Measurements from ENCODE around the gene PAXX. TPM values are rescaled to one million over a fixed set of nuclear protein-coding genes. Genes with fewer than 3 reads are reported as not detected.

Gene PAXX
- total RNA-seq, 1 experiment from 2014 or later, result 44.1 TPM

DNA sequence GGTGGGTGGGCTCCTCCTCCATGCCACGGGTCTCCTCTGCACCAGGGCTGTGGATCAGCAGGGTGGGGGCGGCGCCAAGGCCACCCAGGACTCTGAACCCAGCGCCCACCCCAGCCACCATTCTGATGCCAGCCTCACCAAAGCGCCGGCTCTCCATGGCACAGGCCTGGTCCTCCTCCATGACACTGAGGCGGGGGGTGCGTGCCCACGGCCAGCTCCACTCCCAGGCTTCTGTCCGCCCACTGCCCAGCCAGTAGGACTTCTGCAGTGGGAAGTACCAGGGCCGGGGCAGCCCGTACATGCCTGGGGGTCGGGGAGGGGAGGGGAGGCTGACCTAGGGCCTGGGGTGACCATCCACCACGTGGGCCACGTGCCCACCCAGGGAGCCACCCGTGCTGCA, 24.2 kb downstream of the PAXX start (continued):
- TF ChIP-seq, protein P1, sequence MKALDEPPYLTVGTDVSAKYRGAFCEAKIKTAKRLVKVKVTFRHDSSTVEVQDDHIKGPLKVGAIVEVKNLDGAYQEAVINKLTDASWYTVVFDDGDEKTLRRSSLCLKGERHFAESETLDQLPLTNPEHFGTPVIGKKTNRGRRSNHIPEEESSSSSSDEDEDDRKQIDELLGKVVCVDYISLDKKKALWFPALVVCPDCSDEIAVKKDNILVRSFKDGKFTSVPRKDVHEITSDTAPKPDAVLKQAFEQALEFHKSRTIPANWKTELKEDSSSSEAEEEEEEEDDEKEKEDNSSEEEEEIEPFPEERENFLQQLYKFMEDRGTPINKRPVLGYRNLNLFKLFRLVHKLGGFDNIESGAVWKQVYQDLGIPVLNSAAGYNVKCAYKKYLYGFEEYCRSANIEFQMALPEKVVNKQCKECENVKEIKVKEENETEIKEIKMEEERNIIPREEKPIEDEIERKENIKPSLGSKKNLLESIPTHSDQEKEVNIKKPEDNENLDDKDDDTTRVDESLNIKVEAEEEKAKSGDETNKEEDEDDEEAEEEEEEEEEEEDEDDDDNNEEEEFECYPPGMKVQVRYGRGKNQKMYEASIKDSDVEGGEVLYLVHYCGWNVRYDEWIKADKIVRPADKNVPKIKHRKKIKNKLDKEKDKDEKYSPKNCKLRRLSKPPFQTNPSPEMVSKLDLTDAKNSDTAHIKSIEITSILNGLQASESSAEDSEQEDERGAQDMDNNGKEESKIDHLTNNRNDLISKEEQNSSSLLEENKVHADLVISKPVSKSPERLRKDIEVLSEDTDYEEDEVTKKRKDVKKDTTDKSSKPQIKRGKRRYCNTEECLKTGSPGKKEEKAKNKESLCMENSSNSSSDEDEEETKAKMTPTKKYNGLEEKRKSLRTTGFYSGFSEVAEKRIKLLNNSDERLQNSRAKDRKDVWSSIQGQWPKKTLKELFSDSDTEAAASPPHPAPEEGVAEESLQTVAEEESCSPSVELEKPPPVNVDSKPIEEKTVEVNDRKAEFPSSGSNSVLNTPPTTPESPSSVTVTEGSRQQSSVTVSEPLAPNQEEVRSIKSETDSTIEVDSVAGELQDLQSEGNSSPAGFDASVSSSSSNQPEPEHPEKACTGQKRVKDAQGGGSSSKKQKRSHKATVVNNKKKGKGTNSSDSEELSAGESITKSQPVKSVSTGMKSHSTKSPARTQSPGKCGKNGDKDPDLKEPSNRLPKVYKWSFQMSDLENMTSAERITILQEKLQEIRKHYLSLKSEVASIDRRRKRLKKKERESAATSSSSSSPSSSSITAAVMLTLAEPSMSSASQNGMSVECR (CRISPR knock-in tag; IDR thresholded peaks at IDR 0.05; ENCODE audit: borderline replicate concordance), result no peak
- TF ChIP-seq, protein P2, sequence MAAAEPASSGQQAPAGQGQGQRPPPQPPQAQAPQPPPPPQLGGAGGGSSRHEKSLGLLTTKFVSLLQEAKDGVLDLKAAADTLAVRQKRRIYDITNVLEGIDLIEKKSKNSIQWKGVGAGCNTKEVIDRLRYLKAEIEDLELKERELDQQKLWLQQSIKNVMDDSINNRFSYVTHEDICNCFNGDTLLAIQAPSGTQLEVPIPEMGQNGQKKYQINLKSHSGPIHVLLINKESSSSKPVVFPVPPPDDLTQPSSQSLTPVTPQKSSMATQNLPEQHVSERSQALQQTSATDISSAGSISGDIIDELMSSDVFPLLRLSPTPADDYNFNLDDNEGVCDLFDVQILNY (CRISPR knock-in tag; IDR thresholded peaks at IDR 0.05), result no peak
- TF ChIP-seq ELF4 (CRISPR knock-in tag; IDR thresholded peaks at IDR 0.05; ENCODE audit: low read depth), result no peak
- no peak for TF ChIP-seq NR2C2 (CRISPR knock-in tag; IDR thresholded peaks at IDR 0.05)
- TF ChIP-seq ATF1 (CRISPR knock-in tag; IDR thresholded peaks at IDR 0.05), result no peak
- TF ChIP-seq, protein P3, sequence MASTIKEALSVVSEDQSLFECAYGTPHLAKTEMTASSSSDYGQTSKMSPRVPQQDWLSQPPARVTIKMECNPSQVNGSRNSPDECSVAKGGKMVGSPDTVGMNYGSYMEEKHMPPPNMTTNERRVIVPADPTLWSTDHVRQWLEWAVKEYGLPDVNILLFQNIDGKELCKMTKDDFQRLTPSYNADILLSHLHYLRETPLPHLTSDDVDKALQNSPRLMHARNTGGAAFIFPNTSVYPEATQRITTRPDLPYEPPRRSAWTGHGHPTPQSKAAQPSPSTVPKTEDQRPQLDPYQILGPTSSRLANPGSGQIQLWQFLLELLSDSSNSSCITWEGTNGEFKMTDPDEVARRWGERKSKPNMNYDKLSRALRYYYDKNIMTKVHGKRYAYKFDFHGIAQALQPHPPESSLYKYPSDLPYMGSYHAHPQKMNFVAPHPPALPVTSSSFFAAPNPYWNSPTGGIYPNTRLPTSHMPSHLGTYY (CRISPR knock-in tag; IDR thresholded peaks at IDR 0.05), result no peak
- TF ChIP-seq, protein P4, sequence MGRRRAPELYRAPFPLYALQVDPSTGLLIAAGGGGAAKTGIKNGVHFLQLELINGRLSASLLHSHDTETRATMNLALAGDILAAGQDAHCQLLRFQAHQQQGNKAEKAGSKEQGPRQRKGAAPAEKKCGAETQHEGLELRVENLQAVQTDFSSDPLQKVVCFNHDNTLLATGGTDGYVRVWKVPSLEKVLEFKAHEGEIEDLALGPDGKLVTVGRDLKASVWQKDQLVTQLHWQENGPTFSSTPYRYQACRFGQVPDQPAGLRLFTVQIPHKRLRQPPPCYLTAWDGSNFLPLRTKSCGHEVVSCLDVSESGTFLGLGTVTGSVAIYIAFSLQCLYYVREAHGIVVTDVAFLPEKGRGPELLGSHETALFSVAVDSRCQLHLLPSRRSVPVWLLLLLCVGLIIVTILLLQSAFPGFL (CRISPR knock-in tag; IDR thresholded peaks at IDR 0.05; ENCODE audit: borderline replicate concordance), result no peak
- no peak for TF ChIP-seq ETV6 (CRISPR knock-in tag; IDR thresholded peaks at IDR 0.05)

DNA sequence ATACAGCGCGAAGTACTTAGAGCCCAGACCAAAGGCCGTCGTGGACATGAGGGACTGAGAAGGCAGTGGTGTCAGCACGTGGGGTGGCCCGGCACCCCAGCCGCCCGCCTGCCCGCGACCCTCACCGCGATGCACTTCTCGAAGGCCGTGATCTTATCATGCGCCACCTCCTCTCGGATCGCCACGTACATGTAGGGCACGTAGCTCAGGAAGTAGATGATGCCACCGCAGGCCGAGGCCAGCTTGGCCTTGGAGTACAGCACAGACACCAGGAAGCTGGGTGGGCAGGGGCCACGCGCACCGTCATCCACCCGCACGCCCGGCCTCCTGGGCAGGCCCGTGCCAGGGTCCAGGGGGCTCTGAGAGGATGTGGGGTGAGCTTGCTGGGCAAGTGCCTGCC, 24.8 kb downstream of the PAXX start:
- Mint-ChIP-seq H3K27me3 (ENCODE audit: low read depth) (no peaks in the 10 kb centered on the region), H3K27ac (no peak overlapping the region), H3K36me3 (peaks cover 9% of the 10 kb centered on the region), H3K4me3 (no peak overlapping the region), H3K4me1 (no peaks in the 10 kb centered on the region), H3K9me3 (no peaks in the 10 kb centered on the region)
- POLR2A ChIA-PET, result no interaction called here
- DNase-seq (ENCODE audit: low spot score) (no peak), ATAC-seq (no peak)
- CTCF ChIA-PET, result interaction anchor here (1.4 to 2.0 kb wide), 2 partner anchors 12 to 69 kb away, joined by 3 to 12 read pairs; no protein-coding TSS in a partner anchor
- TF ChIP-seq TP53 (CRISPR knock-in tag; IDR thresholded peaks at IDR 0.05) (no peak), SMAD3 (CRISPR knock-in tag; IDR thresholded peaks at IDR 0.05; ENCODE audit: borderline replicate concordance) (no peak), NR2C2 (CRISPR knock-in tag; IDR thresholded peaks at IDR 0.05) (no peak), ESRRA (CRISPR knock-in tag; IDR thresholded peaks at IDR 0.05; ENCODE audit: borderline replicate concordance) (no peak), ZNF138 (CRISPR knock-in tag; conservative IDR thresholded peaks at IDR 0.05) (no peak), TCF7 (CRISPR knock-in tag; IDR thresholded peaks at IDR 0.05; ENCODE audit: low read depth) (no peak), EMX1 (CRISPR knock-in tag; IDR thresholded peaks at IDR 0.05) (no peak)
- TF ChIP-seq, protein P5, sequence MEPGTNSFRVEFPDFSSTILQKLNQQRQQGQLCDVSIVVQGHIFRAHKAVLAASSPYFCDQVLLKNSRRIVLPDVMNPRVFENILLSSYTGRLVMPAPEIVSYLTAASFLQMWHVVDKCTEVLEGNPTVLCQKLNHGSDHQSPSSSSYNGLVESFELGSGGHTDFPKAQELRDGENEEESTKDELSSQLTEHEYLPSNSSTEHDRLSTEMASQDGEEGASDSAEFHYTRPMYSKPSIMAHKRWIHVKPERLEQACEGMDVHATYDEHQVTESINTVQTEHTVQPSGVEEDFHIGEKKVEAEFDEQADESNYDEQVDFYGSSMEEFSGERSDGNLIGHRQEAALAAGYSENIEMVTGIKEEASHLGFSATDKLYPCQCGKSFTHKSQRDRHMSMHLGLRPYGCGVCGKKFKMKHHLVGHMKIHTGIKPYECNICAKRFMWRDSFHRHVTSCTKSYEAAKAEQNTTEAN (CRISPR knock-in tag; IDR thresholded peaks at IDR 0.05), result no peak
- TF ChIP-seq, protein P6, sequence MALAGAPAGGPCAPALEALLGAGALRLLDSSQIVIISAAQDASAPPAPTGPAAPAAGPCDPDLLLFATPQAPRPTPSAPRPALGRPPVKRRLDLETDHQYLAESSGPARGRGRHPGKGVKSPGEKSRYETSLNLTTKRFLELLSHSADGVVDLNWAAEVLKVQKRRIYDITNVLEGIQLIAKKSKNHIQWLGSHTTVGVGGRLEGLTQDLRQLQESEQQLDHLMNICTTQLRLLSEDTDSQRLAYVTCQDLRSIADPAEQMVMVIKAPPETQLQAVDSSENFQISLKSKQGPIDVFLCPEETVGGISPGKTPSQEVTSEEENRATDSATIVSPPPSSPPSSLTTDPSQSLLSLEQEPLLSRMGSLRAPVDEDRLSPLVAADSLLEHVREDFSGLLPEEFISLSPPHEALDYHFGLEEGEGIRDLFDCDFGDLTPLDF (CRISPR knock-in tag; IDR thresholded peaks at IDR 0.05), result no peak
- TF ChIP-seq, protein P7, sequence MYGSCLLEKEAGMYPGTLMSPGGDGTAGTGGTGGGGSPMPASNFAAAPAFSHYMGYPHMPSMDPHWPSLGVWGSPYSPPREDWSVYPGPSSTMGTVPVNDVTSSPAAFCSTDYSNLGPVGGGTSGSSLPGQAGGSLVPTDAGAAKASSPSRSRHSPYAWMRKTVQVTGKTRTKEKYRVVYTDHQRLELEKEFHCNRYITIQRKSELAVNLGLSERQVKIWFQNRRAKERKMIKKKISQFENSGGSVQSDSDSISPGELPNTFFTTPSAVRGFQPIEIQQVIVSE (CRISPR knock-in tag; IDR thresholded peaks at IDR 0.05; ENCODE audit: borderline replicate concordance), result no peak
- TF ChIP-seq, protein P8, sequence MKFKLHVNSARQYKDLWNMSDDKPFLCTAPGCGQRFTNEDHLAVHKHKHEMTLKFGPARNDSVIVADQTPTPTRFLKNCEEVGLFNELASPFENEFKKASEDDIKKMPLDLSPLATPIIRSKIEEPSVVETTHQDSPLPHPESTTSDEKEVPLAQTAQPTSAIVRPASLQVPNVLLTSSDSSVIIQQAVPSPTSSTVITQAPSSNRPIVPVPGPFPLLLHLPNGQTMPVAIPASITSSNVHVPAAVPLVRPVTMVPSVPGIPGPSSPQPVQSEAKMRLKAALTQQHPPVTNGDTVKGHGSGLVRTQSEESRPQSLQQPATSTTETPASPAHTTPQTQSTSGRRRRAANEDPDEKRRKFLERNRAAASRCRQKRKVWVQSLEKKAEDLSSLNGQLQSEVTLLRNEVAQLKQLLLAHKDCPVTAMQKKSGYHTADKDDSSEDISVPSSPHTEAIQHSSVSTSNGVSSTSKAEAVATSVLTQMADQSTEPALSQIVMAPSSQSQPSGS (CRISPR knock-in tag; IDR thresholded peaks at IDR 0.05; ENCODE audit: borderline replicate concordance, low read depth), result no peak
- TF ChIP-seq, protein P9, sequence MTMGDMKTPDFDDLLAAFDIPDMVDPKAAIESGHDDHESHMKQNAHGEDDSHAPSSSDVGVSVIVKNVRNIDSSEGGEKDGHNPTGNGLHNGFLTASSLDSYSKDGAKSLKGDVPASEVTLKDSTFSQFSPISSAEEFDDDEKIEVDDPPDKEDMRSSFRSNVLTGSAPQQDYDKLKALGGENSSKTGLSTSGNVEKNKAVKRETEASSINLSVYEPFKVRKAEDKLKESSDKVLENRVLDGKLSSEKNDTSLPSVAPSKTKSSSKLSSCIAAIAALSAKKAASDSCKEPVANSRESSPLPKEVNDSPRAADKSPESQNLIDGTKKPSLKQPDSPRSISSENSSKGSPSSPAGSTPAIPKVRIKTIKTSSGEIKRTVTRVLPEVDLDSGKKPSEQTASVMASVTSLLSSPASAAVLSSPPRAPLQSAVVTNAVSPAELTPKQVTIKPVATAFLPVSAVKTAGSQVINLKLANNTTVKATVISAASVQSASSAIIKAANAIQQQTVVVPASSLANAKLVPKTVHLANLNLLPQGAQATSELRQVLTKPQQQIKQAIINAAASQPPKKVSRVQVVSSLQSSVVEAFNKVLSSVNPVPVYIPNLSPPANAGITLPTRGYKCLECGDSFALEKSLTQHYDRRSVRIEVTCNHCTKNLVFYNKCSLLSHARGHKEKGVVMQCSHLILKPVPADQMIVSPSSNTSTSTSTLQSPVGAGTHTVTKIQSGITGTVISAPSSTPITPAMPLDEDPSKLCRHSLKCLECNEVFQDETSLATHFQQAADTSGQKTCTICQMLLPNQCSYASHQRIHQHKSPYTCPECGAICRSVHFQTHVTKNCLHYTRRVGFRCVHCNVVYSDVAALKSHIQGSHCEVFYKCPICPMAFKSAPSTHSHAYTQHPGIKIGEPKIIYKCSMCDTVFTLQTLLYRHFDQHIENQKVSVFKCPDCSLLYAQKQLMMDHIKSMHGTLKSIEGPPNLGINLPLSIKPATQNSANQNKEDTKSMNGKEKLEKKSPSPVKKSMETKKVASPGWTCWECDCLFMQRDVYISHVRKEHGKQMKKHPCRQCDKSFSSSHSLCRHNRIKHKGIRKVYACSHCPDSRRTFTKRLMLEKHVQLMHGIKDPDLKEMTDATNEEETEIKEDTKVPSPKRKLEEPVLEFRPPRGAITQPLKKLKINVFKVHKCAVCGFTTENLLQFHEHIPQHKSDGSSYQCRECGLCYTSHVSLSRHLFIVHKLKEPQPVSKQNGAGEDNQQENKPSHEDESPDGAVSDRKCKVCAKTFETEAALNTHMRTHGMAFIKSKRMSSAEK (CRISPR knock-in tag; IDR thresholded peaks at IDR 0.05; ENCODE audit: borderline replicate concordance), result no peak

All from WTC11 (cell line).